Pancreas (tissue), 10 donors: ENCODE data around the gene HIPK2. TPM values are rescaled to one million over a fixed set of nuclear protein-coding genes. Genes with fewer than 3 reads are reported as not detected.

ENCODE experiments used
- ATAC-seq, 4 donors: fragments of 200-7000 bp; cut with Tn5 transposase; one replicate each; pipeline versions ENCODE4 v1.8.0 to v1.9.1; 2020; ENCODE audit warnings: mild to moderate bottlenecking in 4 of 4, moderate library complexity in 4 of 4
- DNase-seq, 6 donors: peaks; one replicate each; pipeline ENCODE4 v3.0.0-alpha.2; 2020
- FAIRE-seq: peaks from 2 replicates; lab custom pipeline; 2012; peaks lifted over from hg19 to GRCh38; lab: Jason Lieb, UNC
- H3K27ac ChIP-seq, 4 donors: fragments of 200-600 bp; sonication (generic); 1 replicate in 3 of 4; 2 replicates in 1 of 4; pipeline versions ENCODE4 v1.5.0 to v1.8.0; 2020
- H3K27me3 ChIP-seq, 4 donors: fragments of 200-600 bp; one replicate each; pipeline ENCODE4 v1.8.0; 2021
- H3K36me3 ChIP-seq, 3 donors: fragments of 200-600 bp; sonication (generic) in 1 of 3; one replicate each; pipeline versions ENCODE4 v1.5.0 to v1.8.0; 2020 to 2021
- H3K4me1 ChIP-seq, 3 donors: fragments of 200-600 bp; one replicate each; pipeline ENCODE4 v1.8.0; 2021
- H3K4me3 ChIP-seq, 4 donors: fragments of 200-600 bp; sonication (generic) in 2 of 4; one replicate each; pipeline versions ENCODE4 v1.5.0 to v1.8.0; 2020 to 2021
- H3K9me3 ChIP-seq, 4 donors: fragments of 200-600 bp; one replicate each; pipeline ENCODE4 v1.8.0; 2021
- CTCF ChIP-seq, 4 donors: fragments of 200-600 bp; sonication (generic) in 3 of 4; IDR thresholded peaks; one replicate each; pipeline versions ENCODE4 v1.5.0 to v1.8.0; 2021; ENCODE audit warnings: antibody characterized with exemption in 4 of 4
- WGBS, 2 donors: extraction: QIAGEN DNeasy Blood & Tissue Kit; methylation state at CpG; one replicate each; pipeline ENCODE4 v1.1.7; 2013; 5-methylcytosine and 5-hydroxymethylcytosine counted together
- intact Hi-C, 3 donors: fragments of 100-400 bp; cut with DNase I; formaldehyde crosslinking; loops; one replicate each; pipeline versions ENCODE4 v1.11.1 to v1.14.2; 2022
- polyA plus RNA-seq, 2 donors: library from polyadenylated mRNA; stranded (reverse); fragments of 200-250 nt; gene quantifications; one replicate each; pipeline ENCODE4 v1.2.3, GENCODE V29; 2013
- total RNA-seq, 6 donors: library from RNA; stranded (reverse); fragmentation: NEBNext Ultra II Directional in 4 of 6; extraction: Animal tissue kit (Norgen Biotek cat#: 25700) in 4 of 6; gene quantifications; one replicate each; pipeline versions ENCODE4 v1.2.1 to v1.2.4, GENCODE V29; 2021 to 2023
- donor health status: healthy with polysubstance abuse.
- donor health status: DM: no; HTN: no; CAD: no; lungs with moderate emphysema.
- donor health status: DM: no; HTN: no; CAD: no.
- donor health status: control.
- donor health status: control.
- donor health status: Bipolar disorder and iron deficiency.
- donor health status: DM: yes; HTN: yes; CAD: no.
- donor health status: DM: no; HTN: no; CAD: no.
- donor health status: DM: no; HTN: no; CAD: no.
- donor health status: DM: yes; HTN: yes; CAD: no.

Gene HIPK2
- total and polyA plus RNA-seq, 8 donors = 6.7 to 49.0 (median 24.7) TPM

GRCh38 chr7:139538881-139539635 is 238.7 kb downstream of the HIPK2 start:
- no peak for TF ChIP-seq CTCF (IDR thresholded peaks at IDR 0.05)
- no peak for FAIRE-seq
- 83 to 89% methylated on average over 8 of the region's 8 CpGs for WGBS, 2 donors

GRCh38 chr7:139536152-139536551 is 241.6 kb downstream of the HIPK2 start:
- FAIRE-seq = no peak
- WGBS, 2 donors = 92% methylated on average over 8 of the region's 8 CpGs
- intact Hi-C loops = no loop called here

More at GRCh38 chr7:139538881-139539635, 238.7 kb downstream of the HIPK2 start:
- Histone ChIP-seq H3K4me3 (no peak overlapping the region), H3K27ac (no peak overlapping the region), H3K36me3 (no peaks in the 10 kb centered on the region), H3K27me3 (no peaks in the 10 kb centered on the region), H3K4me1 (no peaks in the 10 kb centered on the region), H3K9me3 (no peaks in the 10 kb centered on the region)
- ATAC-seq = no peak
- no peak for DNase-seq
- intact Hi-C loops = no loop called here

GRCh38 chr7:139534966-139535651 is 242.7 kb downstream of the HIPK2 start:
- H3K36me3 ChIP-seq = no peaks in the 10 kb centered on the region
- intact Hi-C loops = no loop called here
- WGBS, 2 donors = 63 to 73% methylated on average over 7 of the region's 7 CpGs
- H3K9me3 ChIP-seq = no peaks in the 10 kb centered on the region
- TF ChIP-seq CTCF (IDR thresholded peaks at IDR 0.05) = no peak
- FAIRE-seq (no peak), ATAC-seq (no peak), DNase-seq (no peak)
- no peak overlapping the region for H3K4me3 ChIP-seq
- H3K27ac ChIP-seq = no peak overlapping the region
- H3K27me3 ChIP-seq = no peaks in the 10 kb centered on the region
- H3K4me1 ChIP-seq = no peaks in the 10 kb centered on the region

More at GRCh38 chr7:139536152-139536551, 241.6 kb downstream of the HIPK2 start:
- ATAC-seq = no peak
- Histone ChIP-seq H3K4me3 (no peak overlapping the region), H3K9me3 (no peaks in the 10 kb centered on the region), H3K27ac (no peak overlapping the region), H3K4me1 (no peaks in the 10 kb centered on the region), H3K27me3 (no peaks in the 10 kb centered on the region), H3K36me3 (no peaks in the 10 kb centered on the region)
- no peak for TF ChIP-seq CTCF (IDR thresholded peaks at IDR 0.05)
- DNase-seq = no peak

- no peaks in the 10 kb centered on the region for H3K9me3 ChIP-seq
- no peak for DNase-seq
- no peak for TF ChIP-seq CTCF (IDR thresholded peaks at IDR 0.05)
- H3K4me3 ChIP-seq = no peak overlapping the region
- intact Hi-C loops = no loop called here
- FAIRE-seq = no peak
- no peak overlapping the region for H3K27ac ChIP-seq
- H3K27me3 ChIP-seq = no peaks in the 10 kb centered on the region
- H3K36me3 ChIP-seq = no peaks in the 10 kb centered on the region
- H3K4me1 ChIP-seq = no peaks in the 10 kb centered on the region
- no peak for ATAC-seq
- 79 to 85% methylated on average over 9 of the region's 9 CpGs for WGBS, 2 donors
Measured at GRCh38 chr7:139534096-139534495, 243.7 kb downstream of the HIPK2 start.
